Fibroblast of lung (primary cell): ENCODE measurements around the gene CDC42EP3. TPM values are rescaled to one million over a fixed set of nuclear protein-coding genes. Genes with fewer than 3 reads are reported as not detected.

ENCODE experiments used
- DNase-seq, 2 donors: peaks; one replicate each; pipeline versions ENCODE4 v3.0.0 to v3.0.0-alpha.2; 2010; ENCODE audit warnings: low read depth in 2 of 2
- H2AFZ ChIP-seq: 2 replicates; pipeline ENCODE4 v1.5.1; 2012; ENCODE audit warnings: low read length, control low read depth, inconsistent platforms
- H3K27ac ChIP-seq: 2 replicates; pipeline ENCODE4 v1.5.1; 2011; ENCODE audit warnings: low read length, control low read depth; ENCODE audit not compliant: insufficient read depth
- H3K27me3 ChIP-seq: 2 replicates; pipeline ENCODE4 v1.5.1; 2011; ENCODE audit warnings: mild to moderate bottlenecking, low read length; ENCODE audit not compliant: control insufficient read depth, insufficient read depth
- H3K36me3 ChIP-seq: 2 replicates; pipeline ENCODE4 v1.5.1; 2011; ENCODE audit warnings: low read length; ENCODE audit not compliant: control insufficient read depth, insufficient read depth
- H3K4me1 ChIP-seq: 2 replicates; pipeline ENCODE4 v1.5.1; 2011; ENCODE audit warnings: low read length; ENCODE audit not compliant: control insufficient read depth, insufficient read depth; ENCODE audit errors: extremely low read depth
- H3K4me2 ChIP-seq: 2 replicates; pipeline ENCODE4 v1.5.1; 2011; ENCODE audit warnings: low read length, control low read depth; ENCODE audit not compliant: insufficient read depth; ENCODE audit errors: extremely low read depth
- H3K4me3 ChIP-seq, 4 experiments: fragments of 200-600 bp in 1 of 4; sonication (generic) in 1 of 4; replicated peaks in 1 of 4; 2 replicates each; pipeline ENCODE4 v1.5.1; 2011 to 2016; ENCODE audit warnings: low read length in 4 of 4, low read depth in 3 of 4, mild to moderate bottlenecking in 3 of 4, control low read depth in 2 of 4, inconsistent platforms in 1 of 4, mixed read lengths in 1 of 4; ENCODE audit not compliant: insufficient read depth in 1 of 4; ENCODE audit errors: control extremely low read depth in 1 of 4
- H3K79me2 ChIP-seq: 2 replicates; pipeline ENCODE4 v1.5.1; 2012; ENCODE audit warnings: mild to moderate bottlenecking, low read length, inconsistent platforms; ENCODE audit not compliant: control insufficient read depth, insufficient read depth
- H3K9ac ChIP-seq: 2 replicates; pipeline ENCODE4 v1.5.1; 2011; ENCODE audit warnings: mild to moderate bottlenecking, low read length, control low read depth; ENCODE audit not compliant: insufficient read depth
- H3K9me3 ChIP-seq: 2 replicates; pipeline ENCODE4 v1.5.1; 2012; ENCODE audit warnings: low read depth, low read length; ENCODE audit not compliant: control insufficient read depth, insufficient read depth
- H4K20me1 ChIP-seq: 2 replicates; pipeline ENCODE4 v1.5.1; 2011; ENCODE audit warnings: low read length; ENCODE audit not compliant: control insufficient read depth, insufficient read depth; ENCODE audit errors: extremely low read depth
- EZH2 ChIP-seq: IDR thresholded peaks from 2 replicates; pipeline ENCODE4 v1.5.1; 2012; ENCODE audit warnings: low read length, control low read depth, mild to moderate bottlenecking; ENCODE audit errors: missing control alignments
- polyA plus RNA-seq, 2 donors: library from polyadenylated mRNA; depleted of rRNA in 1 of 2; stranded (reverse) in 1 of 2; unstranded in 1 of 2; fragments of >200 nt; gene quantifications; 2 replicates each; pipeline ENCODE4 v1.2.1, GENCODE V29; 2011 to 2012; ENCODE audit warnings: missing spikeins in 1 of 2
- total RNA-seq: library from RNA; depleted of rRNA; stranded (reverse); fragments of >200 nt; gene quantifications from 2 replicates; pipeline ENCODE4 v1.2.1, GENCODE V29; 2014
- TF ChIP-seq, protein P1 (sequence below), 2 donors: IDR thresholded peaks in 1 of 2; conservative IDR thresholded peaks in 1 of 2; 1 replicate in 1 of 2; 2 replicates in 1 of 2; pipeline ENCODE4 v1.5.1; 2011 to 2012; ENCODE audit warnings: low read length in 2 of 2, control low read depth in 1 of 2, inconsistent platforms in 1 of 2, low read depth in 1 of 2, mild to moderate bottlenecking in 1 of 2

Gene CDC42EP3
- total and polyA plus RNA-seq, 2 donors (not counting 1 experiment from before 2014, with no cell fraction given): 19.2 to 328 TPM

DNA sequence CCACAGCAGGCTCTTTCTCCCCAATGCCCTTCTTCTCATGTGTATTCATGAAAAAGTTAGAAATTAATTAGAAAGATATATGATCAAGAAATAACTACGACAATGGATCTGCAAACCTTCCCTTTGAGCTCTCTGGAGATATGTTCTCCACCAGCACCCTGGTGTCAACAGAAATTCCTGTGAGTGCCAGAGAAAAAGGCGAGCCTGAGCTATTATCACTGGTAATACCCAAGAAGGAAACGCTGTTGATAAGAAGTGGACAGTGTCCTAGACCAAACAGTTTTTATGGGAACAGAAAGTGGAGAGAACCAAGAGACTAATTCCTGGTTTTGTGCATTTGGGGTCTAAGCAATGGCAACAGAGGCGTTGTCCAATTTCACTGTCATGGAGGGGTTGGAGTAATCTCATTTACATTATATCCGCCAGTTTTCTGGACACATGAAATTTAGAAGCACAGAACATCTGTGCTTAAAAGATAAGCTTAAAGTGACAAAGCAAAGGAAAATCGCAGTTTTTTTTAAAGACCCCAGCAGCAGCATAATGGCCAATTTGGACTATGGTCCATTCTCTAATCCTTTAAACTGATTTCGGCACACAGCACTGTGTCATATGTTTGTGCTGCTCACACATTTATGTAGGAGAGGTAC lies 47.2 kb upstream of the CDC42EP3 start:
- DNase-seq: no peak
- H3K4me1 ChIP-seq: peaks cover 6% of the 10 kb centered on the region
- no peak overlapping the region for H3K9ac ChIP-seq
- no peaks in the 10 kb centered on the region for H3K9me3 ChIP-seq
- H3K36me3 ChIP-seq: no peaks in the 10 kb centered on the region
- H3K4me3 ChIP-seq: no peak overlapping the region
- no peak overlapping the region for H2AFZ ChIP-seq
- no peak overlapping the region for H3K4me2 ChIP-seq
- no peaks in the 10 kb centered on the region for H3K27me3 ChIP-seq
- H4K20me1 ChIP-seq: no peaks in the 10 kb centered on the region
- TF ChIP-seq EZH2: no peak
- TF ChIP-seq, protein P1, sequence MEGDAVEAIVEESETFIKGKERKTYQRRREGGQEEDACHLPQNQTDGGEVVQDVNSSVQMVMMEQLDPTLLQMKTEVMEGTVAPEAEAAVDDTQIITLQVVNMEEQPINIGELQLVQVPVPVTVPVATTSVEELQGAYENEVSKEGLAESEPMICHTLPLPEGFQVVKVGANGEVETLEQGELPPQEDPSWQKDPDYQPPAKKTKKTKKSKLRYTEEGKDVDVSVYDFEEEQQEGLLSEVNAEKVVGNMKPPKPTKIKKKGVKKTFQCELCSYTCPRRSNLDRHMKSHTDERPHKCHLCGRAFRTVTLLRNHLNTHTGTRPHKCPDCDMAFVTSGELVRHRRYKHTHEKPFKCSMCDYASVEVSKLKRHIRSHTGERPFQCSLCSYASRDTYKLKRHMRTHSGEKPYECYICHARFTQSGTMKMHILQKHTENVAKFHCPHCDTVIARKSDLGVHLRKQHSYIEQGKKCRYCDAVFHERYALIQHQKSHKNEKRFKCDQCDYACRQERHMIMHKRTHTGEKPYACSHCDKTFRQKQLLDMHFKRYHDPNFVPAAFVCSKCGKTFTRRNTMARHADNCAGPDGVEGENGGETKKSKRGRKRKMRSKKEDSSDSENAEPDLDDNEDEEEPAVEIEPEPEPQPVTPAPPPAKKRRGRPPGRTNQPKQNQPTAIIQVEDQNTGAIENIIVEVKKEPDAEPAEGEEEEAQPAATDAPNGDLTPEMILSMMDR (conservative IDR thresholded peaks at IDR 0.05 in 1 of 2, IDR thresholded peaks at IDR 0.05 in 1 of 2; ENCODE audit: low read depth in 1 of 2, low read length in 2 of 2): no peak
- no peaks in the 10 kb centered on the region for H3K79me2 ChIP-seq
- H3K27ac ChIP-seq: no peak overlapping the region

- DNase-seq: peak; percentile 89 to 95
- Histone ChIP-seq H3K9me3 (no peaks in the 10 kb centered on the region), H2AFZ (no peak overlapping the region), H3K4me1 (peaks cover 15% of the 10 kb centered on the region), H3K36me3 (no peaks in the 10 kb centered on the region), H3K27ac (peak overlapping the region; percentile 23), H3K9ac (no peak overlapping the region), H3K27me3 (no peaks in the 10 kb centered on the region), H3K79me2 (no peaks in the 10 kb centered on the region), H3K4me2 (no peak overlapping the region), H4K20me1 (no peaks in the 10 kb centered on the region), H3K4me3 (no peak overlapping the region)
- no peak for TF ChIP-seq EZH2
- TF ChIP-seq, protein P1 (conservative IDR thresholded peaks at IDR 0.05 in 1 of 2, IDR thresholded peaks at IDR 0.05 in 1 of 2; ENCODE audit: low read depth in 1 of 2, low read length in 2 of 2): no peak
Observed at GRCh38 chr2:37713258-37713700, 41.8 kb upstream of the CDC42EP3 start.

DNA sequence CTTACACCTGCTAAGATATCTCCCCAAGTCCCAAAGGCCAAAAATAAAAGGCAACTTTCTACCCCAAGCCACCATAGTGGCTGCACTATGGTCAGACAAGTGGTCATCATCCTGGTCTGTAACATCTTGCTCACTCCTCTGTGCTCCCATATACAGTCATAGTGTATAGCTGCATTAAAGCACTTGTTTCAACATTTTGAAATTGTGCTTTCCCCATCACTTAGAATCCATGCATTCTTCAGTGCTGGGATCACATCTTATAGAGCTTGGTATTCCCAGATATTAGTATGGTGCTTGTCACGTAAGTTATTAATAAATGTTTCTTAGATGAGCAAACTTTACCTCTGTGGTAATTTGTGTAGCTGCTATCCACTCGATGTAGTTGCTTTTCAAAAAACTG lies 40.4 kb upstream of the CDC42EP3 start:
- Histone ChIP-seq H2AFZ (no peak overlapping the region), H3K9ac (no peak overlapping the region), H4K20me1 (no peaks in the 10 kb centered on the region), H3K9me3 (no peaks in the 10 kb centered on the region), H3K79me2 (no peaks in the 10 kb centered on the region), H3K4me2 (peak overlapping the region; percentile 17), H3K4me1 (peaks cover 15% of the 10 kb centered on the region), H3K27ac (peak overlapping the region; percentile 54), H3K36me3 (no peaks in the 10 kb centered on the region), H3K27me3 (no peaks in the 10 kb centered on the region), H3K4me3 (no peak overlapping the region)
- peak; percentile 66 to 85 for DNase-seq
- TF ChIP-seq, protein P1 (conservative IDR thresholded peaks at IDR 0.05 in 1 of 2, IDR thresholded peaks at IDR 0.05 in 1 of 2; ENCODE audit: low read depth in 1 of 2, low read length in 2 of 2): no peak
- TF ChIP-seq EZH2: no peak
